Pancreas (tissue), 10 donors: ENCODE data around the gene INHBC. TPM values are rescaled to one million over a fixed set of nuclear protein-coding genes. Genes with fewer than 3 reads are reported as not detected.
"Not testable (repeated sequence)": the region's sequence is repeated elsewhere in the genome, so short reads cannot be mapped to it uniquely, and the experiment has no call there.

Experiments used
- ATAC-seq, 4 donors: fragments of 200-7000 bp; cut with Tn5 transposase; one replicate each; pipeline versions ENCODE4 v1.8.0 to v1.9.1; 2020; ENCODE audit warnings: mild to moderate bottlenecking in 4 of 4, moderate library complexity in 4 of 4
- DNase-seq, 6 donors: peaks; one replicate each; pipeline ENCODE4 v3.0.0-alpha.2; 2020
- FAIRE-seq: peaks from 2 replicates; lab custom pipeline; 2012; peaks lifted over from hg19 to GRCh38; lab: Jason Lieb, UNC
- H3K27ac ChIP-seq, 4 donors: fragments of 200-600 bp; sonication (generic); 1 replicate in 3 of 4; 2 replicates in 1 of 4; pipeline versions ENCODE4 v1.5.0 to v1.8.0; 2020
- H3K27me3 ChIP-seq, 4 donors: fragments of 200-600 bp; one replicate each; pipeline ENCODE4 v1.8.0; 2021
- H3K36me3 ChIP-seq, 3 donors: fragments of 200-600 bp; sonication (generic) in 1 of 3; one replicate each; pipeline versions ENCODE4 v1.5.0 to v1.8.0; 2020 to 2021
- H3K4me1 ChIP-seq, 3 donors: fragments of 200-600 bp; one replicate each; pipeline ENCODE4 v1.8.0; 2021
- H3K4me3 ChIP-seq, 4 donors: fragments of 200-600 bp; sonication (generic) in 2 of 4; one replicate each; pipeline versions ENCODE4 v1.5.0 to v1.8.0; 2020 to 2021
- H3K9me3 ChIP-seq, 4 donors: fragments of 200-600 bp; one replicate each; pipeline ENCODE4 v1.8.0; 2021
- WGBS, 2 donors: extraction: QIAGEN DNeasy Blood & Tissue Kit; methylation state at CpG; one replicate each; pipeline ENCODE4 v1.1.7; 2013; 5-methylcytosine and 5-hydroxymethylcytosine counted together
- intact Hi-C, 3 donors: fragments of 100-400 bp; cut with DNase I; formaldehyde crosslinking; loops; one replicate each; pipeline versions ENCODE4 v1.11.1 to v1.14.2; 2022
- polyA plus RNA-seq, 2 donors: library from polyadenylated mRNA; stranded (reverse); fragments of 200-250 nt; gene quantifications; one replicate each; pipeline ENCODE4 v1.2.3, GENCODE V29; 2013
- total RNA-seq, 6 donors: library from RNA; stranded (reverse); fragmentation: NEBNext Ultra II Directional in 4 of 6; extraction: Animal tissue kit (Norgen Biotek cat#: 25700) in 4 of 6; gene quantifications; one replicate each; pipeline versions ENCODE4 v1.2.1 to v1.2.4, GENCODE V29; 2021 to 2023
- TF ChIP-seq, protein P1 (sequence below), 4 donors: fragments of 200-600 bp; sonication (generic) in 3 of 4; IDR thresholded peaks; one replicate each; pipeline versions ENCODE4 v1.5.0 to v1.8.0; 2021; ENCODE audit warnings: antibody characterized with exemption in 4 of 4
- donor health status: healthy with polysubstance abuse.
- donor health status: DM: no; HTN: no; CAD: no; lungs with moderate emphysema.
- donor health status: DM: no; HTN: no; CAD: no.
- donor health status: control.
- donor health status: control.
- donor health status: Bipolar disorder and iron deficiency.
- donor health status: DM: yes; HTN: yes; CAD: no.
- donor health status: DM: no; HTN: no; CAD: no.
- donor health status: DM: no; HTN: no; CAD: no.
- donor health status: DM: yes; HTN: yes; CAD: no.

The INHBC gene
- total and polyA plus RNA-seq, 8 donors, result 0.09 TPM; not detected in 6

GRCh38 chr12:57416039-57416996, 18.3 kb upstream of the INHBC start:
- DNase-seq (no peak), FAIRE-seq (no peak), ATAC-seq (no peak)
- Histone ChIP-seq H3K27ac (no peak overlapping the region), H3K27me3 (no peaks in the 10 kb centered on the region), H3K4me3 (no peak overlapping the region), H3K36me3 (no peaks in the 10 kb centered on the region), H3K4me1 (peaks cover 0 to 2% (median 0%) of the 10 kb centered on the region in 3 donors), H3K9me3 (no peaks in the 10 kb centered on the region)
- TF ChIP-seq, protein P1, sequence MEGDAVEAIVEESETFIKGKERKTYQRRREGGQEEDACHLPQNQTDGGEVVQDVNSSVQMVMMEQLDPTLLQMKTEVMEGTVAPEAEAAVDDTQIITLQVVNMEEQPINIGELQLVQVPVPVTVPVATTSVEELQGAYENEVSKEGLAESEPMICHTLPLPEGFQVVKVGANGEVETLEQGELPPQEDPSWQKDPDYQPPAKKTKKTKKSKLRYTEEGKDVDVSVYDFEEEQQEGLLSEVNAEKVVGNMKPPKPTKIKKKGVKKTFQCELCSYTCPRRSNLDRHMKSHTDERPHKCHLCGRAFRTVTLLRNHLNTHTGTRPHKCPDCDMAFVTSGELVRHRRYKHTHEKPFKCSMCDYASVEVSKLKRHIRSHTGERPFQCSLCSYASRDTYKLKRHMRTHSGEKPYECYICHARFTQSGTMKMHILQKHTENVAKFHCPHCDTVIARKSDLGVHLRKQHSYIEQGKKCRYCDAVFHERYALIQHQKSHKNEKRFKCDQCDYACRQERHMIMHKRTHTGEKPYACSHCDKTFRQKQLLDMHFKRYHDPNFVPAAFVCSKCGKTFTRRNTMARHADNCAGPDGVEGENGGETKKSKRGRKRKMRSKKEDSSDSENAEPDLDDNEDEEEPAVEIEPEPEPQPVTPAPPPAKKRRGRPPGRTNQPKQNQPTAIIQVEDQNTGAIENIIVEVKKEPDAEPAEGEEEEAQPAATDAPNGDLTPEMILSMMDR (IDR thresholded peaks at IDR 0.05), result no peak
- 88 to 95% methylated on average over 8 of the region's 8 CpGs for WGBS, 2 donors
- intact Hi-C loops, result no loop called here

GRCh38 chr12:57418255-57418654, 16.3 kb upstream of the INHBC start:
- Histone ChIP-seq H3K4me3 (no peak overlapping the region), H3K36me3 (no peaks in the 10 kb centered on the region), H3K27me3 (no peaks in the 10 kb centered on the region), H3K27ac (no peak overlapping the region), H3K9me3 (no peaks in the 10 kb centered on the region), H3K4me1 (peaks cover 0 to 2% (median 0%) of the 10 kb centered on the region in 3 donors)
- FAIRE-seq, result no peak
- ATAC-seq, result peak in 3 of 4 donors; percentile 32 to 62 (median 52)
- TF ChIP-seq, protein P1 (IDR thresholded peaks at IDR 0.05), result no peak
- intact Hi-C loops, result no loop called here
- 52 to 61% methylated on average over 9 of the region's 9 CpGs for WGBS, 2 donors
- no peak for DNase-seq

GRCh38 chr12:57419495-57419894, 15.1 kb upstream of the INHBC start:
- H3K9me3 ChIP-seq, result no peaks in the 10 kb centered on the region
- DNase-seq (no peak), ATAC-seq (no peak), FAIRE-seq (no peak)
- H3K4me1 ChIP-seq, result peaks cover 0 to 2% (median 0%) of the 10 kb centered on the region in 3 donors
- TF ChIP-seq, protein P1 (IDR thresholded peaks at IDR 0.05), result no peak
- no peaks in the 10 kb centered on the region for H3K27me3 ChIP-seq
- H3K27ac ChIP-seq, result no peak overlapping the region
- 96 to 97% methylated on average over 2 of the region's 2 CpGs for WGBS, 2 donors
- intact Hi-C loops, result no loop called here
- no peaks in the 10 kb centered on the region for H3K36me3 ChIP-seq
- no peak overlapping the region for H3K4me3 ChIP-seq

- ATAC-seq, result no peak
- H3K36me3 ChIP-seq, result no peaks in the 10 kb centered on the region
- 97% methylated on average over 5 of the region's 5 CpGs for WGBS, 2 donors
- intact Hi-C loops, result no loop called here
- H3K9me3 ChIP-seq, result no peaks in the 10 kb centered on the region
- TF ChIP-seq, protein P1 (IDR thresholded peaks at IDR 0.05), result no peak
- H3K4me1 ChIP-seq, result peaks cover 0 to 2% (median 0%) of the 10 kb centered on the region in 3 donors
- H3K27me3 ChIP-seq, result no peaks in the 10 kb centered on the region
- no peak overlapping the region for H3K27ac ChIP-seq
- no peak overlapping the region for H3K4me3 ChIP-seq
- no peak for FAIRE-seq
- no peak for DNase-seq
Measured at GRCh38 chr12:57420482-57420881, 14.1 kb upstream of the INHBC start.

GRCh38 chr12:57426948-57427347, 7.6 kb upstream of the INHBC start:
- ATAC-seq, H3K27ac ChIP-seq, H3K9me3 ChIP-seq, H3K4me1 ChIP-seq, DNase-seq, intact Hi-C loops, H3K36me3 ChIP-seq, H3K4me3 ChIP-seq, H3K27me3 ChIP-seq, FAIRE-seq: not testable (repeated sequence)
- WGBS, 2 donors, result 95 to 97% methylated on average over 10 of the region's 10 CpGs
